MG63 (cell line): ENCODE results near the gene CPNE2. TPM values are rescaled to one million over a fixed set of nuclear protein-coding genes. Genes with fewer than 3 reads are reported as not detected.
A peak's percentile ranks its signal among the peaks of the same experiment; 100 is the strongest.

ENCODE experiments used
- DNase-seq: peaks from one replicate; pipeline ENCODE4 v3.0.0-alpha.2; 2020
- H3K27me3 ChIP-seq: fragments of 250-450 bp; sonication (Bioruptor Pico); 2 replicates; pipeline ENCODE4 v1.5.1; 2020; ENCODE audit warnings: mild to moderate bottlenecking, moderate library complexity
- H3K36me3 ChIP-seq: fragments of 250-450 bp; sonication (Bioruptor Pico); 2 replicates; pipeline ENCODE4 v1.5.1; 2020; ENCODE audit warnings: mild to moderate bottlenecking, moderate library complexity
- H3K4me3 ChIP-seq: fragments of 250-450 bp; sonication (Bioruptor Pico); 2 replicates; pipeline ENCODE4 v1.5.1; 2020; ENCODE audit warnings: mild to moderate bottlenecking, moderate library complexity
- H3K9me3 ChIP-seq: fragments of 250-450 bp; sonication (Bioruptor Pico); 2 replicates; pipeline ENCODE4 v1.5.1; 2020; ENCODE audit warnings: mild to moderate bottlenecking, moderate library complexity
- total RNA-seq: library from RNA; depleted of rRNA; stranded (reverse); fragments of >200 nt; shearing (Covaris generic); gene quantifications from 2 replicates; pipeline ENCODE4 v1.2.3, GENCODE V29; 2014; ENCODE audit warnings: low replicate concordance; rRNA removed

CPNE2 gene
- 45.8 and 50.1 TPM in 2 replicates for total RNA-seq

DNA sequence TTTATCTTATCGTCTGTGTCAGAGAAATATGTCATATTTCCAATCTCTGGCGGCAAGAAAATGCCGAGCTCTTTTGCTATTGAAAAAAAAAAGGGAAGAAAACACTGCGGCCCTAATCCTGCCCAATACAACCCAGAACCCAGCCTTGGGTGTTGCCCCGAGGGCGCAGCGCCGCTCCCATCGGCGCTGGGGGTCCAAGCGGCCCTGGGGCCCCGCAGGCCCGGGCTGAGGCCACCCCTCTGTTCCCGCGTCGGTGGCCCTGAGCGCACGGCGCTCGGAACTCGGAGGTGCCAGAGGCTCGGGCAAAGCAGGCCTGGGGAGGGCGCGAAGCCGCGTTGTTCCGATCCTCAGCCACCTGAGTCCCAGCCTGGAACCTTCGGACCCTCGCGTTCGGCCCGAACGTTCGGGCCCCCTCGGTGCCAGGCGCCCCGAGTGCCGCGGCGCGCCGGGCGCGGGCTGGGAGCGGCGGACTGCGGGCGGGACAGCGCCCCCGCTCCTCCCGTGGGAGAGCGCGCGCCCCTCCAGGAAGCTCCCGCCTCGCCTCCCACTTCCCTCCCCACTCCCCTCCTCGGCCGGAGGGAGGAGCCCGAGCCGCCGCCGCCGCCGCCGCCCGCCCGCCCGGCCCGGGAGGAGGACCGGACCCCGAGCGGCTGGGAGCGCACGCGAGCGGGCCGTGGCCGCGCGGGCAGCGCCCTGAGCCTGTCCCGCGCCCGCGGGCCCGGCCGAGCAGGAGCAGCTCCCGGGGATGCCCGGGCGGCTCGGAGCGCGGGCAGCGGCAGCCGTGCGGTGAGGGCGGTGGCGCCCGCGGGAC lies at the start of gene CPNE2:
TSS of gene CPNE2 (plus strand) at position 609 of the 811 bp plus-strand sequence. CDS start 18,160 bp downstream, outside the sequence.
- Histone ChIP-seq H3K4me3 (peak within 1 kb of the TSS; percentile 75), H3K36me3 (peaks cover 4% of the 10 kb centered on the region; the same call in 1 of the 2 replicates), H3K27me3 (no peaks in the 10 kb centered on the region), H3K9me3 (no peaks in the 10 kb centered on the region; the same call in 1 of the 2 replicates)
- DNase-seq: peak; percentile 83

DNA sequence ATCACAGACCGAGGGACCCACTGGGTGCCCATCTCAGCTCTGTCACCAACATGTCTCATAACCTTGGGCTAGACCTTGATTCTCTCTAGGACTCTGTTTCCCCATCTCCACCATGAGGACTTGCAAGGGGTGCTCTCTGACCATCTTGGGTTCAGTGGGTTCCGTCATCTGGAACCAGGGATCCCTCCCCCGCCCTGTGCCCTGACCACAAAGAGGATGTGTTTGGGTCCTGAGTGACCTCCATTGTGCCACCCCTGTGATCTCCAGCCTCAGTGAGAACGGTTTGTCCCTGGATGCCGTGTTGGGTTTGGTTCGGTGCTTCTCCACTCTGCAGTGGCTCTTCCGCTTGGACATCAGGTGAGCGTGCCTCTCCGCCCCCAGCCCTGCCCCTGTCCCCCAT lies 49.1 kb upstream of the CPNE2 start:
- peaks cover 17% of the 10 kb centered on the region for H3K36me3 ChIP-seq
- no peak for DNase-seq
- no peaks in the 10 kb centered on the region for H3K27me3 ChIP-seq
- no peaks in the 10 kb centered on the region for H3K9me3 ChIP-seq
- no peak overlapping the region for H3K4me3 ChIP-seq

- H3K4me3 ChIP-seq: no peak overlapping the region
- no peak for DNase-seq
- H3K36me3 ChIP-seq: peaks cover 13% of the 10 kb centered on the region
- no peaks in the 10 kb centered on the region for H3K9me3 ChIP-seq
- H3K27me3 ChIP-seq: no peaks in the 10 kb centered on the region
Observed at GRCh38 chr16:57044931-57045693, 47.3 kb upstream of the CPNE2 start.

GRCh38 chr16:57045694-57046381 lies 46.5 kb upstream of the CPNE2 start:
- Histone ChIP-seq H3K27me3 (no peaks in the 10 kb centered on the region), H3K36me3 (peaks cover 13% of the 10 kb centered on the region)
- no peak for DNase-seq

GRCh38 chr16:57048095-57048494 lies 44.3 kb upstream of the CPNE2 start:
- DNase-seq: no peak
- peaks cover 4% of the 10 kb centered on the region for H3K36me3 ChIP-seq
- H3K27me3 ChIP-seq: no peaks in the 10 kb centered on the region
- no peak overlapping the region for H3K4me3 ChIP-seq
- no peaks in the 10 kb centered on the region for H3K9me3 ChIP-seq

More at GRCh38 chr16:57045694-57046381, 46.5 kb upstream of the CPNE2 start:
- Histone ChIP-seq H3K4me3 (no peak overlapping the region), H3K9me3 (no peaks in the 10 kb centered on the region)

GRCh38 chr16:57049678-57050077 lies 42.7 kb upstream of the CPNE2 start:
- Histone ChIP-seq H3K9me3 (no peaks in the 10 kb centered on the region), H3K27me3 (no peaks in the 10 kb centered on the region), H3K36me3 (no peaks in the 10 kb centered on the region; the same call in none of the 2 replicates), H3K4me3 (no peak overlapping the region)
- no peak for DNase-seq

DNA sequence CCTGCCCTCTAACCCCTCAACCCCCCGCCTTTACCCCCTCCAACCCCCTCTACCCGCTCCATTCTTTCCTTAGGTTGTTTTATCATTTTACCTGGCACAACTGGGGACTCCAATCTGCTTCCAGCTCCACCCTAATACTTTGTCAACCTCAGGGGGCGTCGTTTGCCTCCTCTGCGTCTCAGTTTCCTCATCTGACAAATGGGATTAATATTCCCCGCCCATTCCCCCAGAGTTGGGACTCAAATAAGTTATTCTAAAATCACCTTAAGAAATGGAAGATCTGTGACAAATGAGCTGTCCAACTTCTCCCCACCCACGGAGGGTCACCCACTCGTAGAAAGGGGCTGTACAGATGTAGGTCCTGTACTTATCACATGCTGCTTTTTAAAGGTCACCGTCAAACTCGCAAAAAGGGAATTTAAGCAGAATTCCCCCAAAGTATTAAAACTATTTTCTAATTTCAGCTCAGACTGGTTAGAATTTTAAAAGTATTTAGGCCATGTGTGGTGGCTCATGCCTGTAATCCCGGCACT lies 40.6 kb upstream of the CPNE2 start:
- H3K27me3 ChIP-seq: no peaks in the 10 kb centered on the region
- no peak for DNase-seq
- H3K36me3 ChIP-seq: no peaks in the 10 kb centered on the region; the same call in 1 of the 2 replicates
- H3K4me3 ChIP-seq: no peak overlapping the region
- H3K9me3 ChIP-seq: no peaks in the 10 kb centered on the region

GRCh38 chr16:57053206-57053605 lies 39.2 kb upstream of the CPNE2 start:
- no peak for DNase-seq

DNA sequence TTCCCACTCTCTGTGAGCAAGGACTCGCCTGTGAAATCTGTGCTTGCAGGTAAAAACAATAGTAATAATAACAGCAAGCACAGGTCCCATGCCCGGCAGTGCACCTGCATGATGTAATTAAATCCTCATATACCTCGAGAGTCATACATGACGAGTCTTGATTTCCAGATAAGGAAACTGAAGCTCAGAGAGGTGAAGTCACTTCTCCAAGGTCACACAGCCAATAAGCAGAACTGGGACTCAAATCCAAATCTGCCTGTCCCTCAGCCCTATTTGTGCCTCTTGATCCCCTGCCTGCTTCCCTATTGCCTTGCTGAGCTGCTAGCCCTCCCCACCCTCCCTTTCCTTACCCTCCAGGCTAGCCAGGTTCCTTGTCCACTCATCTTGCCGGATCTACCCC lies 38.0 kb upstream of the CPNE2 start:
- Histone ChIP-seq H3K9me3 (no peaks in the 10 kb centered on the region), H3K36me3 (no peaks in the 10 kb centered on the region; the same call in 1 of the 2 replicates), H3K4me3 (no peak overlapping the region), H3K27me3 (no peaks in the 10 kb centered on the region)
- no peak for DNase-seq

More at GRCh38 chr16:57053206-57053605, 39.2 kb upstream of the CPNE2 start:
- Histone ChIP-seq H3K4me3 (no peak overlapping the region), H3K36me3 (no peaks in the 10 kb centered on the region; the same call in 1 of the 2 replicates), H3K9me3 (no peaks in the 10 kb centered on the region), H3K27me3 (no peaks in the 10 kb centered on the region)

GRCh38 chr16:57054771-57055170 lies 37.6 kb upstream of the CPNE2 start:
- H3K9me3 ChIP-seq: no peaks in the 10 kb centered on the region
- DNase-seq: no peak
- no peak overlapping the region for H3K4me3 ChIP-seq
- no peaks in the 10 kb centered on the region; the same call in 1 of the 2 replicates for H3K36me3 ChIP-seq
- no peaks in the 10 kb centered on the region for H3K27me3 ChIP-seq

DNA sequence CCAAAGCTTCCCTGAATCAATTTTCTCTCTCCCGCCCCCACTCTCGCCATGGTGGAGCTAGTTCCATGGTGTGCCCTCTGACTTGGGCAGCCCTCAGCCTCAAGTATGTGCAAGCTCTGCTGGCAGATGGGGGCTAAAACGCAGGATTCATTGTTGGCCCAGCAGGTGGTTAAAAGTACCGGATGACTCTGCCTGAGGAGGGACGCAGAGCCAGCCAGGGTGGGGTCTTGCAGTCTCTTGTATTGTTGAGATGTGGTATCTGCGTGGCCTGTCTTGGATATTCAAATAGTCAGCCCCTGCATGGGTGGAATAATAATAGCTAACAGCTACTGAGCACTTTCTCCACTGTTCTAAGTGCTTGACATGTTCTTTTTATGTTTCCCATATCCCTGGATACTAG lies 36.7 kb upstream of the CPNE2 start:
- Histone ChIP-seq H3K27me3 (no peaks in the 10 kb centered on the region), H3K9me3 (no peaks in the 10 kb centered on the region), H3K4me3 (no peak overlapping the region), H3K36me3 (no peaks in the 10 kb centered on the region; the same call in 1 of the 2 replicates)
- DNase-seq: no peak

- H3K4me3 ChIP-seq: no peak overlapping the region
- no peaks in the 10 kb centered on the region; the same call in 1 of the 2 replicates for H3K36me3 ChIP-seq
- no peaks in the 10 kb centered on the region for H3K9me3 ChIP-seq
- DNase-seq: no peak
- H3K27me3 ChIP-seq: no peaks in the 10 kb centered on the region
Observed at GRCh38 chr16:57058291-57058861, 34.0 kb upstream of the CPNE2 start.

- H3K9me3 ChIP-seq: no peaks in the 10 kb centered on the region
- no peak overlapping the region for H3K4me3 ChIP-seq
- H3K36me3 ChIP-seq: no peaks in the 10 kb centered on the region; the same call in 1 of the 2 replicates
- no peaks in the 10 kb centered on the region for H3K27me3 ChIP-seq
- peak; percentile 44 for DNase-seq
Observed at GRCh38 chr16:57060323-57061083, 31.9 kb upstream of the CPNE2 start.

- peak; percentile 87 for DNase-seq
- Histone ChIP-seq H3K9me3 (no peaks in the 10 kb centered on the region), H3K36me3 (no peaks in the 10 kb centered on the region; the same call in 1 of the 2 replicates), H3K4me3 (no peak overlapping the region), H3K27me3 (no peaks in the 10 kb centered on the region)
Observed at GRCh38 chr16:57061084-57061905, 31.1 kb upstream of the CPNE2 start.

DNA sequence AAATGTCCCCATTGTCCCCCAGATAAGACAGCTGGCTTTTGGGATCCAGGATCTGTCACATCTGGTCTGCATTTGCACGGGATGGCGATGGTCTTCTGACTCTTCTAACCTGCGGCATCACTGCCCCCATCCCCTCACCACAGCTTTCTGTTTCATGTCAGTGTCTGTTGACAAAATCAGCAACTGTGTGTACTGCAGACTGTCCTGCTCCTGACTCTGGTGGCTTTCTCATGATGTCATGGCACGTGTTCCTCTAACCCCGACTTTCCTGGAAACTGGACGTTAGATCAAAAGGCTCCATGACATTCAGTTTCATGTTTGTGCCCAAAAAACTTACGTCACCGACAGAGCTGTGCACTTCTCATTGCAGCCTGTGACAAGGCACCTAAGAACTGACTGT lies 30.1 kb upstream of the CPNE2 start:
- DNase-seq: no peak
- Histone ChIP-seq H3K36me3 (no peaks in the 10 kb centered on the region; the same call in 1 of the 2 replicates), H3K27me3 (no peaks in the 10 kb centered on the region), H3K4me3 (no peak overlapping the region), H3K9me3 (no peaks in the 10 kb centered on the region)
